SK-N-SH (cell line): ENCODE results near the gene FUT9. TPM values are rescaled to one million over a fixed set of nuclear protein-coding genes. Genes with fewer than 3 reads are reported as not detected.

Source experiments
- CTCF ChIA-PET: fragments of 300-600, 350-600 bp; formaldehyde crosslinking; extraction: SDS; loops from one replicate; lab custom pipeline; 2021; lab: Yijun Ruan, JAX
- POLR2A ChIA-PET: fragments of 350-600 bp; sonication (Branson Sonifier 250); formaldehyde crosslinking; extraction: SDS; loops from one replicate; lab custom pipeline; 2020; ENCODE audit warnings: antibody characterized with exemption, inconsistent platforms; lab: Yijun Ruan, JAX
- DNase-seq: peaks from one replicate; pipeline ENCODE4 v3.0.0; 2012
- H2AFZ ChIP-seq: fragments of 200-600 bp; sonication (generic); 2 replicates; pipeline ENCODE4 v1.8.1; 2016; ENCODE audit warnings: antibody characterized with exemption, mild to moderate bottlenecking, low read depth
- H3F3A ChIP-seq: fragments of 200-600 bp; sonication (generic); replicated peaks from 2 replicates; pipeline ENCODE3; 2016; ENCODE audit warnings: antibody characterized with exemption, mild to moderate bottlenecking; ENCODE audit not compliant: insufficient read depth
- H3K27ac ChIP-seq, 2 experiments: fragments of 200-500 bp in 1 of 2; fragments of 200-600 bp in 1 of 2; sonication (Bioruptor generic) in 1 of 2; sonication (generic), shearing (Covaris generic) in 1 of 2; 2 replicates each; pipeline versions ENCODE4 v1.5.1 to v1.6.1; 2014 to 2016; ENCODE audit warnings: low read depth in 2 of 2, inconsistent platforms in 1 of 2, low read length in 1 of 2, mild to moderate bottlenecking in 1 of 2, mixed read lengths in 1 of 2
- H3K27me3 ChIP-seq: fragments of 200-600 bp; sonication (generic), shearing (Covaris generic); 2 replicates; pipeline ENCODE4 v1.6.1; 2016; ENCODE audit warnings: mixed run types; ENCODE audit not compliant: insufficient read depth
- H3K36me3 ChIP-seq, 2 experiments: fragments of 200-500 bp in 1 of 2; fragments of 200-600 bp in 1 of 2; sonication (Bioruptor generic) in 1 of 2; sonication (generic) in 1 of 2; replicated peaks in 1 of 2; 2 replicates each; pipeline versions ENCODE3 to v1.5.1; 2014 to 2016; ENCODE audit warnings: low read length in 1 of 2, mild to moderate bottlenecking in 1 of 2; ENCODE audit not compliant: insufficient read depth in 2 of 2, control insufficient read depth in 1 of 2
- H3K4me1 ChIP-seq, 2 experiments: fragments of 200-500 bp in 1 of 2; fragments of 200-600 bp in 1 of 2; sonication (Bioruptor generic) in 1 of 2; sonication (generic), shearing (Covaris generic) in 1 of 2; 2 replicates each; pipeline versions ENCODE4 v1.5.1 to v1.6.1; 2014 to 2016; ENCODE audit warnings: low read depth in 1 of 2, low read length in 1 of 2, mixed run types in 1 of 2; ENCODE audit not compliant: insufficient read depth in 2 of 2, control insufficient read depth in 1 of 2
- H3K4me2 ChIP-seq: fragments of 200-600 bp; sonication (generic), shearing (Covaris generic); 2 replicates; pipeline ENCODE4 v1.6.1; 2017; ENCODE audit warnings: mixed run types
- H3K4me3 ChIP-seq, 2 experiments: fragments of 200-500 bp in 1 of 2; fragments of 200-600 bp in 1 of 2; sonication (Bioruptor generic) in 1 of 2; sonication (generic), shearing (Covaris generic) in 1 of 2; 2 replicates each; pipeline versions ENCODE4 v1.5.1 to v1.8.1; 2014 to 2016; ENCODE audit warnings: low read depth in 2 of 2, inconsistent platforms in 1 of 2, low read length in 1 of 2, mild to moderate bottlenecking in 1 of 2, mixed read lengths in 1 of 2, moderate library complexity in 1 of 2
- H3K79me2 ChIP-seq: fragments of 200-600 bp; sonication (generic); 2 replicates; pipeline ENCODE4 v1.8.1; 2017; ENCODE audit warnings: mild to moderate bottlenecking; ENCODE audit not compliant: insufficient read depth
- H3K9ac ChIP-seq: fragments of 200-600 bp; sonication (generic); 2 replicates; pipeline ENCODE4 v1.6.1; 2017; ENCODE audit warnings: mixed run types
- H3K9me2 ChIP-seq: fragments of 200-600 bp; sonication (generic); 2 replicates; pipeline ENCODE4 v1.6.1; 2017; ENCODE audit warnings: mixed run types
- H3K9me3 ChIP-seq: fragments of 200-600 bp; sonication (generic); 2 replicates; pipeline ENCODE4 v1.6.1; 2017; ENCODE audit warnings: mixed run types, mild to moderate bottlenecking, moderate library complexity
- H4K20me1 ChIP-seq: fragments of 200-600 bp; sonication (generic); 2 replicates; pipeline ENCODE4 v1.6.1; 2017; ENCODE audit warnings: mild to moderate bottlenecking, mixed run types; ENCODE audit not compliant: insufficient read depth
- CHD2 ChIP-seq: fragments of 150-350 bp; IDR thresholded peaks from 2 replicates; pipeline ENCODE4 v1.6.1; 2018; ENCODE audit warnings: low read length; ENCODE audit not compliant: partially characterized antibody
- EP300 ChIP-seq, 2 experiments: IDR thresholded peaks; 2 replicates each; pipeline versions ENCODE4 v1.4.0 to v1.6.1; 2012; ENCODE audit warnings: borderline replicate concordance in 1 of 2, low read depth in 1 of 2, low read length in 1 of 2
- EZH2phosphoT487 ChIP-seq: fragments of 200-600 bp; sonication (generic); IDR thresholded peaks from 2 replicates; pipeline ENCODE4 v1.6.1; 2017; ENCODE audit warnings: low read depth, mixed run types, mild to moderate bottlenecking, antibody characterized with exemption, moderate library complexity, borderline replicate concordance
- FOXJ3 ChIP-seq: sonication (generic); formaldehyde crosslinking; IDR thresholded peaks from 2 replicates; pipeline ENCODE4 v1.5.1; 2020; ENCODE audit warnings: mild to moderate bottlenecking, missing genetic modification reagents
- FOXM1 ChIP-seq: IDR thresholded peaks from 2 replicates; pipeline ENCODE4 v1.4.0; 2012; ENCODE audit warnings: low read depth, mild to moderate bottlenecking
- GATA2 ChIP-seq: sonication (generic); formaldehyde crosslinking; IDR thresholded peaks from 2 replicates; pipeline ENCODE4 v1.5.0; 2020; ENCODE audit warnings: mild to moderate bottlenecking, missing genetic modification reagents
- JUND ChIP-seq: IDR thresholded peaks from 2 replicates; pipeline ENCODE4 v1.4.0; 2012
- NRF1 ChIP-seq: IDR thresholded peaks from 2 replicates; pipeline ENCODE4 v1.6.1; 2012; ENCODE audit warnings: low read depth, mild to moderate bottlenecking, low read length
- RAD21 ChIP-seq: IDR thresholded peaks from 2 replicates; pipeline ENCODE4 v1.6.1; 2012; ENCODE audit warnings: mild to moderate bottlenecking, low read length
- RCOR1 ChIP-seq: fragments of 150-350 bp; IDR thresholded peaks from 2 replicates; pipeline ENCODE4 v1.6.1; 2017; ENCODE audit warnings: antibody characterized with exemption, low read length
- RXRA ChIP-seq: IDR thresholded peaks from 2 replicates; pipeline ENCODE4 v1.4.0; 2012; ENCODE audit warnings: low read depth, mild to moderate bottlenecking, borderline replicate concordance
- TCF12 ChIP-seq: IDR thresholded peaks from 2 replicates; pipeline ENCODE4 v1.4.0; 2012
- TEAD4 ChIP-seq: IDR thresholded peaks from 2 replicates; pipeline ENCODE4 v1.4.0; 2012; ENCODE audit warnings: mild to moderate bottlenecking, borderline replicate concordance; ENCODE audit not compliant: insufficient read depth
- YY1 ChIP-seq: IDR thresholded peaks from 2 replicates; pipeline ENCODE4 v1.4.0; 2012; ENCODE audit warnings: low read depth, mild to moderate bottlenecking
- WGBS: methylation state at CpG from one replicate; pipeline ENCODE4 v1.1.6; 2017; ENCODE audit warnings: low lambda C conversion rate; 5-methylcytosine and 5-hydroxymethylcytosine counted together
- polyA plus RNA-seq, 3 experiments: library from polyadenylated mRNA; depleted of rRNA; stranded (reverse); fragments of >200 nt; gene quantifications; 2 replicates each; pipeline ENCODE4 v1.2.3, GENCODE V29; 2012
- TF ChIP-seq, protein P1 (sequence below): fragments of 200-600 bp; sonication (generic); IDR thresholded peaks from 2 replicates; pipeline ENCODE4 v1.6.1; 2017; ENCODE audit warnings: antibody characterized with exemption, mild to moderate bottlenecking, moderate library complexity
- TF ChIP-seq, protein P2 (sequence below): IDR thresholded peaks from 2 replicates; pipeline ENCODE4; 2012
- TF ChIP-seq, protein P3 (sequence below): fragments of 150-350 bp; IDR thresholded peaks from 2 replicates; pipeline ENCODE4 v1.6.1; 2016; ENCODE audit warnings: mild to moderate bottlenecking, low read depth, low read length
- TF ChIP-seq, protein P4 (sequence below): IDR thresholded peaks from 2 replicates; pipeline ENCODE4 v1.4.0; 2012; ENCODE audit warnings: low read depth, borderline replicate concordance

FUT9 gene
- polyA plus RNA-seq, 1 of the 3 experiments (the other 2 are of a cell fraction), result under 0.01 TPM

GRCh38 chr6:96153775-96154174 is 138.0 kb downstream of the FUT9 start:
- Histone ChIP-seq H3K27ac (peak overlapping the region in 1 of 2 experiments; percentile 72; a peak in 2 of 4 replicates), H3K9me3 (no peaks in the 10 kb centered on the region), H3K4me3 (no peak overlapping the region), H3K79me2 (no peaks in the 10 kb centered on the region), H3K9me2 (no peaks in the 10 kb centered on the region), H3K36me3 (no peaks in the 10 kb centered on the region), H3F3A (no peaks in the 10 kb centered on the region), H3K27me3 (no peaks in the 10 kb centered on the region), H2AFZ (0 out of 2 replicates have a peak overlapping the region, but pooled peaks have one; percentile 16), H4K20me1 (no peaks in the 10 kb centered on the region), H3K4me1 (peaks cover 5 to 18% of the 10 kb centered on the region in 2 experiments; a peak in 3 of 4 replicates), H3K4me2 (no peak overlapping the region), H3K9ac (no peak overlapping the region)
- TF ChIP-seq GATA2 (CRISPR knock-in tag), result peak; percentile 60; the same call in 1 of the 2 replicates
- TF ChIP-seq CHD2, result no peak
- TF ChIP-seq RCOR1, result peak; percentile 39; the same call in 1 of the 2 replicates
- TF ChIP-seq TCF12, result peak; percentile 66
- peak in 1 of 2 experiments; percentile 88; a peak in 2 of 4 replicates for TF ChIP-seq EP300 (IDR thresholded peaks at IDR 0.05; ENCODE audit: borderline replicate concordance in 1 of 2, low read depth in 1 of 2, low read length in 1 of 2)
- TF ChIP-seq RAD21, result peak; percentile 32; the same call in 1 of the 2 replicates
- CTCF ChIA-PET, result interaction anchor here (1.1 to 1.2 kb wide), 2 partner anchors 12 to 18 kb away, joined by 4 to 5 read pairs; no protein-coding TSS in a partner anchor
- DNase-seq, result peak; percentile 33
- POLR2A ChIA-PET, result no interaction called here

GRCh38 chr6:96156425-96156824 is 140.7 kb downstream of the FUT9 start:
- ChIA-PET POLR2A (no interaction called here), CTCF (no interaction called here)
- no peak overlapping the region for H3K27ac ChIP-seq
- WGBS, result 39% methylated on average over 4 of the region's 4 CpGs
- H3K27me3 ChIP-seq, result no peaks in the 10 kb centered on the region
- no peak overlapping the region for H3K9ac ChIP-seq
- no peak for DNase-seq
- H3K79me2 ChIP-seq, result no peaks in the 10 kb centered on the region
- H2AFZ ChIP-seq, result no peak overlapping the region; the same call in 1 of the 2 replicates
- H3K4me2 ChIP-seq, result no peak overlapping the region
- no peaks in the 10 kb centered on the region for H3K9me3 ChIP-seq
- no peaks in the 10 kb centered on the region for H3K36me3 ChIP-seq
- H3K9me2 ChIP-seq, result no peaks in the 10 kb centered on the region
- H3K4me3 ChIP-seq, result no peak overlapping the region
- no peaks in the 10 kb centered on the region for H4K20me1 ChIP-seq
- H3F3A ChIP-seq, result no peaks in the 10 kb centered on the region
- peaks cover 5 to 15% of the 10 kb centered on the region in 2 experiments; a peak in 3 of 4 replicates for H3K4me1 ChIP-seq
- TF ChIP-seq GATA2 (CRISPR knock-in tag) (no peak), TEAD4 (no peak), RXRA (no peak), NRF1 (no peak), EP300 (IDR thresholded peaks at IDR 0.05; ENCODE audit: borderline replicate concordance in 1 of 2, low read depth in 1 of 2, low read length in 1 of 2) (no peak), JUND (no peak), RAD21 (no peak), FOXJ3 (no peak), FOXM1 (no peak), EZH2phosphoT487 (no peak), YY1 (no peak)
- TF ChIP-seq, protein P1, sequence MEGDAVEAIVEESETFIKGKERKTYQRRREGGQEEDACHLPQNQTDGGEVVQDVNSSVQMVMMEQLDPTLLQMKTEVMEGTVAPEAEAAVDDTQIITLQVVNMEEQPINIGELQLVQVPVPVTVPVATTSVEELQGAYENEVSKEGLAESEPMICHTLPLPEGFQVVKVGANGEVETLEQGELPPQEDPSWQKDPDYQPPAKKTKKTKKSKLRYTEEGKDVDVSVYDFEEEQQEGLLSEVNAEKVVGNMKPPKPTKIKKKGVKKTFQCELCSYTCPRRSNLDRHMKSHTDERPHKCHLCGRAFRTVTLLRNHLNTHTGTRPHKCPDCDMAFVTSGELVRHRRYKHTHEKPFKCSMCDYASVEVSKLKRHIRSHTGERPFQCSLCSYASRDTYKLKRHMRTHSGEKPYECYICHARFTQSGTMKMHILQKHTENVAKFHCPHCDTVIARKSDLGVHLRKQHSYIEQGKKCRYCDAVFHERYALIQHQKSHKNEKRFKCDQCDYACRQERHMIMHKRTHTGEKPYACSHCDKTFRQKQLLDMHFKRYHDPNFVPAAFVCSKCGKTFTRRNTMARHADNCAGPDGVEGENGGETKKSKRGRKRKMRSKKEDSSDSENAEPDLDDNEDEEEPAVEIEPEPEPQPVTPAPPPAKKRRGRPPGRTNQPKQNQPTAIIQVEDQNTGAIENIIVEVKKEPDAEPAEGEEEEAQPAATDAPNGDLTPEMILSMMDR, result no peak
- TF ChIP-seq, protein P2, sequence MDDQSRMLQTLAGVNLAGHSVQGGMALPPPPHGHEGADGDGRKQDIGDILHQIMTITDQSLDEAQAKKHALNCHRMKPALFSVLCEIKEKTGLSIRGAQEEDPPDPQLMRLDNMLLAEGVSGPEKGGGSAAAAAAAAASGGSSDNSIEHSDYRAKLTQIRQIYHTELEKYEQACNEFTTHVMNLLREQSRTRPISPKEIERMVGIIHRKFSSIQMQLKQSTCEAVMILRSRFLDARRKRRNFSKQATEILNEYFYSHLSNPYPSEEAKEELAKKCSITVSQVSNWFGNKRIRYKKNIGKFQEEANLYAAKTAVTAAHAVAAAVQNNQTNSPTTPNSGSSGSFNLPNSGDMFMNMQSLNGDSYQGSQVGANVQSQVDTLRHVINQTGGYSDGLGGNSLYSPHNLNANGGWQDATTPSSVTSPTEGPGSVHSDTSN, result no peak
- TF ChIP-seq, protein P3, sequence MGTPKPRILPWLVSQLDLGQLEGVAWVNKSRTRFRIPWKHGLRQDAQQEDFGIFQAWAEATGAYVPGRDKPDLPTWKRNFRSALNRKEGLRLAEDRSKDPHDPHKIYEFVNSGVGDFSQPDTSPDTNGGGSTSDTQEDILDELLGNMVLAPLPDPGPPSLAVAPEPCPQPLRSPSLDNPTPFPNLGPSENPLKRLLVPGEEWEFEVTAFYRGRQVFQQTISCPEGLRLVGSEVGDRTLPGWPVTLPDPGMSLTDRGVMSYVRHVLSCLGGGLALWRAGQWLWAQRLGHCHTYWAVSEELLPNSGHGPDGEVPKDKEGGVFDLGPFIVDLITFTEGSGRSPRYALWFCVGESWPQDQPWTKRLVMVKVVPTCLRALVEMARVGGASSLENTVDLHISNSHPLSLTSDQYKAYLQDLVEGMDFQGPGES, result no peak
- TF ChIP-seq, protein P4, sequence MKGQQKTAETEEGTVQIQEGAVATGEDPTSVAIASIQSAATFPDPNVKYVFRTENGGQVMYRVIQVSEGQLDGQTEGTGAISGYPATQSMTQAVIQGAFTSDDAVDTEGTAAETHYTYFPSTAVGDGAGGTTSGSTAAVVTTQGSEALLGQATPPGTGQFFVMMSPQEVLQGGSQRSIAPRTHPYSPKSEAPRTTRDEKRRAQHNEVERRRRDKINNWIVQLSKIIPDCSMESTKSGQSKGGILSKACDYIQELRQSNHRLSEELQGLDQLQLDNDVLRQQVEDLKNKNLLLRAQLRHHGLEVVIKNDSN, result no peak
